ENCODE measurements around the gene GRIP1. TPM values are rescaled to one million over a fixed set of nuclear protein-coding genes. Genes with fewer than 3 reads are reported as not detected.

The GRIP1 gene
- total and polyA plus RNA-seq, 2 of the 4 experiments (the other 2 are of a cell fraction): under 0.01 to 0.07 TPM

DNA sequence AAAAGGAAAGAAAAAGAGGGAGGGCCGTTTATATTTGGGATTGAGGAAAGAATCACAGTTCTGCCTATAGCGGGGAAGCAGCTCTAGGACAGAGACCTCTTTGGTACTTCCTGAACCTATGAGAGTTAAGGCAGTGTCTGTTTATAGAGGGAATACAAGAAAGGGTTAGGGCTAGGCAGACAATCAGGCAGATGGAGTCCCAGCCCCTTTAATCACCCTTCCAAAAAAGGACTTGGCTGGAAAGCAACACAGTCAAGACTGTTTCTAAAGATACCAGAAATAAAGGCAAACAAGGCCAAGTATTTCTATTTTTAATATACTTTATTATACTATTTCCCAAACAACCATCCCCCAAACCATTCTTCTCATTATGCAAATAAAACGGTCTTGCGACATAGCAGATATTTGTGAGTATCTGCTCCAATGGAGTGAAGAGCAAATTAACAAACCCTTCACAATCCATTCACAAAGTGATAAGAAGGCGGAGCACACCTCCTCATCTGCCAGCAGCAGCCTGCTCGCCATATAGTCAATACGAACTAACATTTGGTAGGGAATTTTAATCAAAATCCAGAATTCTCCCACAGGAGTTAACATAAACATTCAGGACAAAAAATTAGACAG lies 697 bp upstream of the GRIP1 start:
- Histone ChIP-seq H3K4me2 (ENCODE audit: low read depth, low read length) (no peak overlapping the region), H3K36me3 (ENCODE audit: control insufficient read depth, insufficient read depth, low read length) (no peaks in the 10 kb centered on the region), H3K9ac (ENCODE audit: low read depth, low read length) (no peak overlapping the region), H3K27ac (ENCODE audit: insufficient read depth, low read length) (no peak overlapping the region), H2BK120ac (ENCODE audit: low read depth, low read length) (no peak overlapping the region), H2BK20ac (ENCODE audit: low read depth, low read length) (no peak overlapping the region), H4K5ac (ENCODE audit: low read depth, low read length) (no peak overlapping the region), H2AFZ (replicated peaks; ENCODE audit: low read length, poor library complexity) (no peak overlapping the region), H3K79me1 (ENCODE audit: low read depth in 1 of 2, low read length in 2 of 2) (no peaks in the 10 kb centered on the region), H3K4ac (ENCODE audit: low read depth, low read length) (no peak overlapping the region), H3K9me3 (ENCODE audit: control insufficient read depth, insufficient read depth, low read length) (no peaks in the 10 kb centered on the region), H3K56ac (ENCODE audit: extremely low read depth, insufficient read depth, low read length) (no peak overlapping the region), H3K4me3 (ENCODE audit: insufficient read depth, low read depth, low read length) (no peak overlapping the region), H3K27me3 (ENCODE audit: control insufficient read depth, insufficient read depth, low read length) (no peaks in the 10 kb centered on the region), H4K91ac (ENCODE audit: insufficient read depth, low read depth, low read length) (no peak overlapping the region), H4K8ac (ENCODE audit: low read depth in 2 of 2, low read length in 2 of 2) (no peak overlapping the region), H2AK5ac (ENCODE audit: low read depth, low read length) (no peak overlapping the region), H3K4me1 (ENCODE audit: control insufficient read depth, insufficient read depth, low read length) (no peaks in the 10 kb centered on the region), H4K20me1 (ENCODE audit: insufficient read depth, low read length) (no peaks in the 10 kb centered on the region), H2BK15ac (ENCODE audit: low read depth, low read length) (no peak overlapping the region), H3K9me1 (ENCODE audit: insufficient read depth, low read length) (no peaks in the 10 kb centered on the region), H2BK5ac (ENCODE audit: low read depth, low read length, poor library complexity, severe bottlenecking) (no peak overlapping the region), H3K18ac (ENCODE audit: low read depth, low read length) (no peak overlapping the region), H3K14ac (replicated peaks; ENCODE audit: low read depth, low read length) (no peak overlapping the region), H2AK9ac (replicated peaks; ENCODE audit: low read depth, low read length, poor library complexity) (no peak overlapping the region), H3K23ac (ENCODE audit: low read depth, low read length) (no peak overlapping the region)
- dilution Hi-C loops (cut with HindIII; ENCODE audit: low sequenced_read_pairs, unreplicated experiment): no loop called here
- in situ Hi-C loops (cut with MboI; ENCODE audit: low sequenced_read_pairs): no loop called here
- ChIA-PET POLR2A (ENCODE audit: unreplicated experiment) (no interaction called here), CTCF (no interaction called here)
- WGBS, 2 experiments (ENCODE audit: extremely low coverage in 2 of 2, insufficient read length in 1 of 2): 100% methylated on average over 1 of the region's 7 CpGs; no CpG with 5 or more reads in 1 of the 2 experiments
- ATAC-seq (ENCODE audit: low read depth) (no peak), DNase-seq (no peak)
- intact Hi-C loops (cut with micrococcal nuclease): no loop called here
- no TSS peak for BruUV-seq (replicated peaks)
- TF ChIP-seq CEBPB (IDR thresholded peaks at IDR 0.05; ENCODE audit: low read depth, low read length): peak; percentile 47
- TF ChIP-seq, protein P1, sequence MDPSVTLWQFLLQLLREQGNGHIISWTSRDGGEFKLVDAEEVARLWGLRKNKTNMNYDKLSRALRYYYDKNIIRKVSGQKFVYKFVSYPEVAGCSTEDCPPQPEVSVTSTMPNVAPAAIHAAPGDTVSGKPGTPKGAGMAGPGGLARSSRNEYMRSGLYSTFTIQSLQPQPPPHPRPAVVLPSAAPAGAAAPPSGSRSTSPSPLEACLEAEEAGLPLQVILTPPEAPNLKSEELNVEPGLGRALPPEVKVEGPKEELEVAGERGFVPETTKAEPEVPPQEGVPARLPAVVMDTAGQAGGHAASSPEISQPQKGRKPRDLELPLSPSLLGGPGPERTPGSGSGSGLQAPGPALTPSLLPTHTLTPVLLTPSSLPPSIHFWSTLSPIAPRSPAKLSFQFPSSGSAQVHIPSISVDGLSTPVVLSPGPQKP (IDR thresholded peaks at IDR 0.05; ENCODE audit: borderline replicate concordance, low read depth, low read length): no peak
